HepG2 (cell line): ENCODE results near the gene MDFI. TPM values are rescaled to one million over a fixed set of nuclear protein-coding genes. Genes with fewer than 3 reads are reported as not detected.

Source experiments
- ATAC-seq: fragments of 200-7000 bp; cut with Tn5 transposase; 3 replicates; pipeline ENCODE4 v1.9.1; 2020; ENCODE audit warnings: mild to moderate bottlenecking, moderate library complexity
- BruUV-seq: library from RNA; stranded (reverse); fragments of 400-500 nt; replicated peaks from 2 replicates; lab custom pipeline; 2021; lab: Mats Ljungman, UMichigan
- CTCF ChIA-PET: fragments of 300-600 bp; formaldehyde crosslinking; extraction: SDS; loops from one replicate; lab custom pipeline; 2021; ENCODE audit warnings: low total read pairs, inconsistent platforms, low intra/inter-chr PET ratio; lab: Yijun Ruan, JAX
- POLR2A ChIA-PET: fragments of 350-600 bp; sonication (Branson Sonifier 250); formaldehyde crosslinking; loops from one replicate; lab custom pipeline; 2020; ENCODE audit warnings: antibody characterized with exemption, inconsistent platforms; lab: Yijun Ruan, JAX
- DNase-seq: peaks from one replicate; pipeline ENCODE4 v3.0.0-alpha.2; 2015; ENCODE audit warnings: low spot score
- FAIRE-seq: peaks from 3 replicates; lab custom pipeline; 2011; peaks lifted over from hg19 to GRCh38; lab: Jason Lieb, UNC
- H2AFZ ChIP-seq: one replicate; pipeline ENCODE4 v1.6.1; 2011; ENCODE audit warnings: low read length, inconsistent platforms
- H3K27ac ChIP-seq: fragments of 300-600 bp; 3 replicates; pipeline ENCODE4 v1.8.0; 2011; ENCODE audit warnings: mixed run types, mild to moderate bottlenecking, mixed read lengths, low read length, inconsistent platforms; ENCODE audit not compliant: insufficient read depth; ENCODE audit errors: extremely low read length
- H3K27me3 ChIP-seq, 2 experiments: fragments of 200-600 bp in 1 of 2; 2 replicates in 1 of 2; 3 replicates in 1 of 2; pipeline versions ENCODE4 v1.6.0 to v1.8.0; 2011; ENCODE audit warnings: low read length in 2 of 2, mild to moderate bottlenecking in 2 of 2, moderate library complexity in 2 of 2, inconsistent platforms in 1 of 2; ENCODE audit not compliant: insufficient read depth in 2 of 2, control insufficient read depth in 1 of 2
- H3K36me3 ChIP-seq, 2 experiments: fragments of 200-600 bp in 1 of 2; replicated peaks in 1 of 2; 2 replicates in 1 of 2; 3 replicates in 1 of 2; pipeline versions ENCODE4 v1.5.1 to v1.8.0; 2011; ENCODE audit warnings: low read length in 2 of 2, inconsistent platforms in 1 of 2; ENCODE audit not compliant: insufficient read depth in 2 of 2, control insufficient read depth in 1 of 2
- H3K4me1 ChIP-seq: 2 replicates; pipeline ENCODE4 v1.5.1; 2012; ENCODE audit warnings: low read length, inconsistent platforms; ENCODE audit not compliant: insufficient read depth
- H3K4me2 ChIP-seq: 2 replicates; pipeline ENCODE4 v1.6.0; 2011; ENCODE audit warnings: low read depth, low read length, inconsistent platforms
- H3K4me3 ChIP-seq, 3 experiments: fragments of 200-600 bp in 1 of 3; sonication (generic), shearing (Covaris generic) in 1 of 3; replicated peaks in 1 of 3; 2 replicates each; pipeline ENCODE4 v1.5.1; 2011 to 2016; ENCODE audit warnings: low read length in 3 of 3, inconsistent platforms in 2 of 3, low read depth in 2 of 3, mild to moderate bottlenecking in 2 of 3, control low read depth in 1 of 3, mixed read lengths in 1 of 3; ENCODE audit not compliant: insufficient read depth in 1 of 3
- H3K79me2 ChIP-seq: one replicate; pipeline ENCODE4 v1.6.1; 2011; ENCODE audit warnings: low read length, inconsistent platforms; ENCODE audit not compliant: insufficient read depth
- H3K9ac ChIP-seq: 2 replicates; pipeline ENCODE4 v1.6.0; 2011; ENCODE audit warnings: mild to moderate bottlenecking, low read depth, low read length, inconsistent platforms; ENCODE audit not compliant: insufficient read depth
- H3K9me3 ChIP-seq: 2 replicates; pipeline ENCODE4 v1.5.1; 2012; ENCODE audit warnings: mild to moderate bottlenecking, low read length
- H4K20me1 ChIP-seq: 2 replicates; pipeline ENCODE4 v1.6.0; 2011; ENCODE audit warnings: inconsistent platforms, mild to moderate bottlenecking, low read length, moderate library complexity; ENCODE audit not compliant: insufficient read depth
- CEBPB ChIP-seq: IDR thresholded peaks from 2 replicates; pipeline ENCODE4 v1.6.1; 2011; ENCODE audit warnings: low read depth, low read length, improper control_type of control experiment, borderline replicate concordance
- CSRNP1 ChIP-seq: sonication (generic); formaldehyde crosslinking; IDR thresholded peaks from 2 replicates; pipeline ENCODE4 v1.8.1; 2023; ENCODE audit warnings: mild to moderate bottlenecking, missing genetic modification reagents
- RCOR2 ChIP-seq: IDR thresholded peaks from 2 replicates; pipeline ENCODE4 v1.6.1; 2016; ENCODE audit warnings: missing biosample characterization, missing genetic modification reagents
- SIX1 ChIP-seq: sonication (generic); formaldehyde crosslinking; IDR thresholded peaks from 2 replicates; pipeline ENCODE4 v1.4.0; 2020; ENCODE audit warnings: missing genetic modification reagents, borderline replicate concordance
- SKI ChIP-seq: fragments of 450-650 bp; IDR thresholded peaks from one replicate; pipeline ENCODE4 v1.6.1; 2018; ENCODE audit warnings: mild to moderate bottlenecking; ENCODE audit not compliant: partially characterized antibody
- ZNF224 ChIP-seq: sonication (generic); formaldehyde crosslinking; IDR thresholded peaks from 2 replicates; pipeline ENCODE4 v1.5.0; 2020; ENCODE audit warnings: mild to moderate bottlenecking, missing genetic modification reagents
- ZNF768 ChIP-seq: sonication (generic); formaldehyde crosslinking; IDR thresholded peaks from 2 replicates; pipeline ENCODE4 v1.4.0; 2020; ENCODE audit warnings: missing genetic modification reagents
- WGBS: methylation state at CpG from one replicate; pipeline ENCODE4 v1.1.6; 2017; ENCODE audit warnings: low lambda C conversion rate; 5-methylcytosine and 5-hydroxymethylcytosine counted together
- in situ Hi-C: cut with HindIII; loops from 2 replicates; pipeline ENCODE4 v1.10.0; 2017; ENCODE audit warnings: low pct_unique_long_range_greater_than_20kb; ENCODE audit not compliant: extremely low pct_ligation_motif_present
- intact Hi-C: fragments of 100-400 bp; cut with micrococcal nuclease; formaldehyde crosslinking; loops from one replicate; pipeline ENCODE4 v1.10.0; 2022; ENCODE audit not compliant: unreplicated experiment
- polyA plus RNA-seq, 8 experiments: library from polyadenylated mRNA; depleted of rRNA in 3 of 8; stranded (reverse) in 7 of 8; unstranded in 1 of 8; fragments of >200 nt; fragmentation: Illumina TruSeq in 4 of 8; extraction: Trizol in 4 of 8; gene quantifications; 2 replicates each; pipeline versions ENCODE4 v1.2.1 to v1.2.3, GENCODE V29; 2011 to 2016; ENCODE audit warnings: low read depth in 4 of 8, missing spikeins in 1 of 8, mixed read lengths in 1 of 8; ENCODE audit not compliant: insufficient read depth in 1 of 8
- total RNA-seq, 5 experiments: library from RNA; depleted of rRNA; stranded (reverse); fragments of >200 nt; fragmentation: Illumina TruSeq; extraction: Trizol; gene quantifications; 2 replicates each; pipeline ENCODE4 v1.2.3, GENCODE V29; 2016; ENCODE audit warnings: low read depth in 1 of 5

The MDFI gene
- total and polyA plus RNA-seq, 2 of the 13 experiments (the other 11 are each of a cell fraction or from before 2014, with no cell fraction given) = 0.28 TPM; not detected in 1

GRCh38 chr6:41633056-41633634 is 5.1 kb upstream of the MDFI start:
- Histone ChIP-seq H2AFZ (no peak overlapping the region), H3K9ac (no peak overlapping the region), H3K36me3 (no peaks in the 10 kb centered on the region), H3K27ac (no peak overlapping the region), H3K79me2 (no peaks in the 10 kb centered on the region), H3K9me3 (no peaks in the 10 kb centered on the region), H3K4me1 (peaks cover 3% of the 10 kb centered on the region; the same call in 1 of the 2 replicates), H4K20me1 (no peaks in the 10 kb centered on the region), H3K4me2 (no peak overlapping the region), H3K27me3 (peaks cover 5 to 57% of the 10 kb centered on the region in 2 experiments), H3K4me3 (no peak overlapping the region)
- CTCF ChIA-PET = no interaction called here
- TF ChIP-seq CEBPB (peak; percentile 38; the same call in 1 of the 2 replicates), SKI (no peak)
- FAIRE-seq (no peak), DNase-seq (no peak), ATAC-seq (no peak)
- POLR2A ChIA-PET = no interaction called here
- no TSS peak for BruUV-seq
- intact Hi-C loops (no loop called here), in situ Hi-C loops (no loop called here)
- WGBS = 3% methylated on average over 2 of the region's 2 CpGs

GRCh38 chr6:41634657-41635056 is 3.6 kb upstream of the MDFI start:
- ATAC-seq (no peak), DNase-seq (no peak), FAIRE-seq (no peak)
- Histone ChIP-seq H2AFZ (no peak overlapping the region), H3K79me2 (no peaks in the 10 kb centered on the region), H3K27me3 (peaks cover 7 to 72% of the 10 kb centered on the region in 2 experiments), H3K9me3 (no peaks in the 10 kb centered on the region)
- CTCF ChIA-PET = no interaction called here
- TF ChIP-seq RCOR2 (CRISPR knock-in tag) (no peak), ZNF224 (CRISPR knock-in tag) (no peak), SIX1 (no peak), CSRNP1 (CRISPR knock-in tag) (no peak), ZNF768 (CRISPR knock-in tag) (0 out of 2 replicates have a peak, but pooled peaks have one; percentile 14)
- TF ChIP-seq, all 625 proteins: peak for 1
- BruUV-seq = no TSS peak
- no peaks in the 10 kb centered on the region for H4K20me1 ChIP-seq
- no peak overlapping the region for H3K4me3 ChIP-seq
- H3K4me1 ChIP-seq = peaks cover 18% of the 10 kb centered on the region; the same call in 1 of the 2 replicates
- H3K4me2 ChIP-seq = no peak overlapping the region
- no peaks in the 10 kb centered on the region for H3K36me3 ChIP-seq
- H3K9ac ChIP-seq = no peak overlapping the region
- in situ Hi-C loops = no loop called here
- no peak overlapping the region for H3K27ac ChIP-seq
- WGBS = 6% methylated on average over 4 of the region's 4 CpGs
- intact Hi-C loops = no loop called here
- POLR2A ChIA-PET = no interaction called here
